Smooth muscle cell of the brain vasculature (primary cell): Measurements from ENCODE around the gene MLX.
"Not testable (repeated sequence)": the region's sequence is repeated elsewhere in the genome, so short reads cannot be mapped to it uniquely, and the experiment has no call there.

Source experiments
- DNase-seq: peaks from one replicate; pipeline ENCODE4 v3.0.0-alpha.2; 2012; ENCODE audit warnings: low read depth, low spot score

MLX gene

DNA sequence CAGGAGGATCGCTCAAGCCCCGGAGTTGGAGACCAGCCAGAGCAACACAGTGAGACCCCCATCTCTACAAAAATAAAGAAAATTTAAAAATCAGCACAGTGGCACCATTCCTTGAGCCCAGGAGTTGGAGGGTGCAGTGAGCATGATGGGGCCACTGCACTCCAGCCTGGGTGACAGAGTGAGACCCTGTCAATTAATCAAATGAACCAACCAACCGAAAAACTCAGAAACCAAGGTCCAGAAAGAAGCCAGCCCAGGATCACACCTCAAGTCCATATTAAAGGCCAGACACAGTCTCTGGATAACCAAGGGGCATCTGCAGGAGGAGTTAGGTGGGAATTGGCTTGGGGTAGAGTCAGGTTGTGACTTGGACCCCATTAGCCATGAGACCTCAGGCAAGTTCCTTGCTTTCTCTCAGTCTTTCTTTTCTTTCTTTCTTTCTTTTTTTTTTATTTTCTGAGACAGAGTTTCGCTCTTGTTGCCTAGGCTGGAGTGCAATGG, 11.7 kb upstream of the MLX start:
- DNase-seq: no peak

DNA sequence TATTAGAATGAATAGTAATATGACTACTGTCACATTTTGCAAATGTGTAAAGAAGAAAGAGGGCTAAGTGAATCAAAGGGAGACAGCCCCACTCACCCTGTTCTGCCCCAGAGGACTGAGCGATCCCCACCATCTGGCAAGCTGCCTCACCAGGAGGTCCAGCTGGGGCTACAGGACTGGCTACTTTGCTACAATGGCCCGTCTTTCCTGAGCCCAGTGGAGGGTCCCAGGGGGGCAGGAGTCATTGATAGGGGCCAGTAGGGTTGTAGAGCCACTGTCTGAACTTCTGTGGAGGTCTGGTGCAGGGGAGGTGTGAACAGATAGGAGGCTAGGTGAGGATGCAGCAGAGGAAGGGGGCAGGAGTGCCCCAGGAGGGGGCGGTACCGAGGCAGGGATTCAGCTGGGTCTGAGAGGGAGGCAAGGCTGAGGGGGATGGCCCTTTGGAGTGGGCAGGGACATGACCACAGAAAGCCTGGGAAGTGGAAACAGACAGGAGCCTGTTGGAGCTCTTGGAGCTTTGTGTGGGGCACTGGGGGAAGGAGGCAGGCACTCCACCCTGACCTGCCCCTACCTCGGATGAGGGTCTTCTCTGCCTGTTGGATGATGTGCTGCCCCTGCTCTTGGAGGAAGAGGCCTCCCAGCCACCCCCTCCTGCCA, 10.8 kb upstream of the MLX start:
- DNase-seq: not testable (repeated sequence)

DNA sequence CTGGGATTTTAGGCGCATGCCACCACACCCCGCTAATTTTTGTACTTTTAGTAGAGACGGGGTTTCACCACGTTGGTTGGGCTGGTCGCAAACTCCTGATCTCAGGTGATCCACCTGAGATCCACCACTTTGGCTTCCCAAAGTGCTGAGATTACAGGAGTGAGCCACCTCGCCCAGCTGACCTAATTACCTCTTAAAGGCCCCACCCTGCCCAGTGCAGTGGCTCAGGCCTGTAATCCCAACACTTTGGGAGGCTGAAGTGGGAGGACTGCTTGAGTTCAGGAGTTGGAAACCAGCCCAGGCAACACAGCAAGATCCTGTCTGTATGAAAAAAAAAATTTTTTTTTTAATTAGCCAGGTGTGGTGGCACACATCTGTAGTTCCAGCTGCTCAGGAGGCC, 7.8 kb upstream of the MLX start:
- no peak for DNase-seq

DNA sequence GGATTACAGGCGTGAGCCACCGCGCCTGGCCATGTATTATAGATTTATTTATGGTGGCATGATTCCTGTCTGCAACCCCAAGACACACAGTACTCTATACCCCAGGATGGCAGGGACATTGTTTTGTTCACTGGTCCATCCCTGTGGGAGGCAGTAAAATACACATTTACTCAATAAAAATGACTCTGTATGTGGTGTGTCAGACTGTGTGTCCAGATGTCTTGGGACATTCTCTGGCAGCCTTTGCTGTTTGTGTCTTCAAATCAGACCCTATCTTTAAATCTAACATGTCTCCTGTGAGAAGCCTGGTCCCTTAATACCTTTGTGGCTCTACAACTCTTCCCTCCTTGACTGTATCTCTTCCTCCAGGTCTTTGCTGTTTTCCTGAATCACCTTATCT, 6.7 kb upstream of the MLX start:
- no peak for DNase-seq

DNA sequence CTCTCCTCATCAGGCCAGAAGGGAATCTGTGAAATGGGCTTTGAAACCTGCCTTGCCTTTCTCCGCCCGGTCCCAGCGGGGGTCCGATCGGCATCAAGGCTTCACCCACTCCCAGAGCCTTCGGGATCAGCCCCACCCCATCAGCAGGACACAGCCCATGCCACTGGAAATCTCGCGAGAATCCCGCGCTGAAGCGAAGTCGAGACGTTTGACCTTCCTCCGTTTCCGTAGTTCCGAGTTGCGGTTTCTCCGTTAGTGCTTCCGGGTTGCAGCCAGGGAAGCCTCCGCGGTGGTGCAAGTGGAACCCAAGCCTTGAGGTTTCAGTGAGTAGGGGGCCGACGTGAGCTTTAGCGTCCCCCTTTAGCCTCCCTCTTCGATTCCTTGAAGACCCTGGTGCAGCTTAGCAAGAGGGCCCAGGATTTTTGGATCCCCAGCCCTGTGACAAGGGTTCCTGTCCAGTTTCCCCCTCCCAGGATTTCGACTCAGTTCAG, 5.0 kb upstream of the MLX start, which contains the start of gene COASY:
TSS of gene COASY (plus strand) at position 252 of the 491 bp plus-strand sequence. CDS start 475 bp downstream, outside the sequence.
- peak; percentile 95 for DNase-seq

DNA sequence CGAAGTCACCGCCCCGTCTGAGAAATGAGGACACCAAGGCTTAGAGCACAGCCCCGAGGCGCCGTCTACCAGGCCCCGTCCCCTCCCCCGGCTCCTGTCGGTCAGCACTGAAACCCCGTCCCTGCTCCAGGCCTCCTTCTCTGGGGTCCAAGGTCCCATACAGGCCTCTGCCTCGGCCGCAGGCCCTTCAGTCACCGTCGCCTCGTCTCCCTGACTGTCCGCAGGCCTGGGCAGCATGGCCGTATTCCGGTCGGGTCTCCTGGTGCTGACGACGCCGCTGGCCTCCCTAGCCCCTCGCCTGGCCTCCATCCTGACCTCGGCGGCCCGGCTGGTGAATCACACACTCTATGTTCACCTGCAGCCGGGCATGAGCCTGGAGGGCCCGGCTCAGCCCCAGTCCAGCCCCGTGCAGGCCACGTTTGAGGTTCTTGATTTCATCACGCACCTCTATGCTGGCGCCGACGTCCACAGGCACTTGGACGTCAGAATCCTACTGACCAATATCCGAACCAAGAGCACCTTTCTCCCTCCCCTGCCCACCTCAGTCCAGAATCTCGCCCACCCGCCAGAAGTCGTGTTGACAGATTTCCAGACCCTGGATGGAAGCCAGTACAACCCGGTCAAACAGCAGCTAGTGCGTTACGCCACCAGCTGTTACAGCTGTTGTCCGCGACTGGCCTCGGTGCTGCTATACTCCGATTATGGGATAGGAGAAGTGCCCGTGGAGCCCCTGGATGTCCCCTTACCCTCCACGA, 4.3 kb upstream of the MLX start:
- no peak for DNase-seq

DNA sequence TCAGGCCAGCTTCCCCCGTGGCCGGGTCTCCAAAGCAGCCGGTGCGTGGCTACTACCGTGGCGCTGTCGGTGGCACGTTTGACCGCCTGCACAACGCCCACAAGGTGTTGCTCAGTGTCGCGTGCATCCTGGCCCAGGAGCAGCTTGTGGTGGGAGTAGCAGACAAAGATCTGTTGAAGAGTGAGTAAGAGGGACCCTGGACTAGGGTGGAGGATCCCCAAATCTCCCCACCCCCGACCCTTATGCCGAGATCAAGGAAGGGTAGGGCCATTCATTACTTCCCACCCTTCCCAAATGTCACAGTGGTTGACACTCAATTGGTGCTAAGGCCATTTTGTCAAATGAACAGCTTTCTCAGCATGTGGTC, 3.8 kb upstream of the MLX start:
- DNase-seq: no peak

DNA sequence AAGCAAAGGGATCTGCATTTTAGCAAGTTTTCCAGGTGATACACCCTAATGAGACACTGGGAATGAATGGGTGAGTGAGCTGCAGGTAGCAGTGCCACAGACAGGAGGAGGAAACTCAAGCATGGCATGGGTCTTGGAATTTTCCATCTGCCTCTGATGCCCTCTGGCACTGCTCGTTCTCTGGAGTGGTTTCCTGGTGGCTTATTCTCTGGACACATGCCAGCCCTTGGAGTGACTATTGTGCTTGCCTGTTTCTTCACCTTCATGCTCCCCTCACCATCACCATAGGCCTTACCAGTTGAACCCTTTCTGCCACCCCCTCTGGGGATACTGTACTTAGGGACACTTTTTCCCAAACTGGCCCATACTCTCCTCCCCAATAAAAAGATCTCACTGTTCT, 3.4 kb upstream of the MLX start:
- DNase-seq: no peak

DNA sequence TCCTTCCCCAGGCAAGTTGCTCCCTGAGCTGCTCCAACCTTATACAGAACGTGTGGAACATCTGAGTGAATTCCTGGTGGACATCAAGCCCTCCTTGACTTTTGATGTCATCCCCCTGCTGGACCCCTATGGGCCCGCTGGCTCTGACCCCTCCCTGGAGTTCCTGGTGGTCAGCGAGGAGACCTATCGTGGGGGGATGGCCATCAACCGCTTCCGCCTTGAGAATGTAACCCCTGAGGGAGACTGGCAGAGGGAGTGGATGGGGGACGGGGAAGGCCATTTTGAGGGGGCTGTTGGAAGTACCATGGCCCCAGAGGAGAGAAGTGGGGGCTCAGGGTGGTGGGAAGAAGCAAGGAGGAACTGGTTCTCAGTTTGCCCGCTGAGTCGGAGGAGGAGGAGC, 3.0 kb upstream of the MLX start:
- DNase-seq: no peak

DNA sequence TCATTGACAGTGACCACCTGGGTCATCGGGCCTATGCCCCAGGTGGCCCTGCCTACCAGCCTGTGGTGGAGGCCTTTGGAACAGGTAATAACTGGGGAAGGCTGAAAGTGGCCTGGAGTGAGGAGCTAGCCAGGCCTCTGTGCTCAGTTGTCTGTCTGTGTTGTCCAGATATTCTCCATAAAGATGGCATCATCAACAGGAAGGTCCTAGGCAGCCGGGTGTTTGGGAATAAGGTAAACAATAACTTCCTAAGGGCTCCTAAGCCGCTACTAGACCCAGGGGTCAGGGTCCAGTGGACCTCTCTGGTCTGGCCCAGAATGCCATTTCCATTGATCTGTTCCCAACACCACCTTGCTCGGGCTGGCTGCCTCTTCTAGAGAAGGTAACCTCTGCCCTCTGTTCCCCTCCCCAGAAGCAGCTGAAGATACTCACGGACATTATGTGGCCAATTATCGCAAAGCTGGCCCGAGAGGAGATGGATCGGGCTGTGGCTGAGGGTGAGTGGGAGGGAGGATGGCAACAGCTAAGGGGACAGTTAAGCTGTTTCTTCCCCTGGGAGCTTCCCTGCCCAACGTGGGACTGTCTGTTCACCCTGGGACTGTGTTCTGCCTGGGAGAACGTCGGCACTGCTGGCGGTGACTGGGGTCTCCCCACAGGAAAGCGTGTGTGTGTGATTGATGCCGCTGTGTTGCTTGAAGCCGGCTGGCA, 1.9 kb upstream of the MLX start:
- DNase-seq: no peak

DNA sequence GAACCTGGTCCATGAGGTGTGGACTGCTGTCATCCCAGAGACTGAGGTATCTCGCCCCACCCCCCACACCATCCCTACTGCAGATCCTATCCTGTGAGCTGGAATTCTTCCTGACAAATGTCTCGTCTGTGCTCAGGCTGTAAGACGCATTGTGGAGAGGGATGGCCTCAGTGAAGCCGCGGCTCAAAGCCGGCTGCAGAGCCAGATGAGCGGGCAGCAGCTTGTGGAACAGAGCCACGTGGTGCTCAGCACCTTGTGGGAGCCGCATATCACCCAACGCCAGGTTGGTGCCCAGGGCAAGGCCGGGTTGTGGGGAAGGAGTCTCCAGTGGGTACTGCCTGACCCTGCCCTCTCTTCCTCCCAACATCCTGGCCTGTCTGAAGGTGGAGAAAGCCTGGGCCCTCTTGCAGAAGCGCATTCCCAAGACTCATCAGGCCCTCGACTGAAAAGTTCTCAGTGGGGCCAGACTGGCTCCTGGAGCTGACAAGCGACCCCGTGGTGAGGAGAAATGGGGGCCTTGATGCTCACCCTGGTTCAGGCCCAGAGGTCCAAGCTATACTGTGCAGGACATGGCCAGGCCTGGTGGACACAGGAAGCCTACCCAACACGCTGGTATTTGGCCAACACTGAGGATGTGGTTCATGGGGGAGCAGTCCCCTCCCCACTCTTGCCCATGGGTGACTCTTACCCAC, 1.2 kb upstream of the MLX start:
- DNase-seq: no peak

DNA sequence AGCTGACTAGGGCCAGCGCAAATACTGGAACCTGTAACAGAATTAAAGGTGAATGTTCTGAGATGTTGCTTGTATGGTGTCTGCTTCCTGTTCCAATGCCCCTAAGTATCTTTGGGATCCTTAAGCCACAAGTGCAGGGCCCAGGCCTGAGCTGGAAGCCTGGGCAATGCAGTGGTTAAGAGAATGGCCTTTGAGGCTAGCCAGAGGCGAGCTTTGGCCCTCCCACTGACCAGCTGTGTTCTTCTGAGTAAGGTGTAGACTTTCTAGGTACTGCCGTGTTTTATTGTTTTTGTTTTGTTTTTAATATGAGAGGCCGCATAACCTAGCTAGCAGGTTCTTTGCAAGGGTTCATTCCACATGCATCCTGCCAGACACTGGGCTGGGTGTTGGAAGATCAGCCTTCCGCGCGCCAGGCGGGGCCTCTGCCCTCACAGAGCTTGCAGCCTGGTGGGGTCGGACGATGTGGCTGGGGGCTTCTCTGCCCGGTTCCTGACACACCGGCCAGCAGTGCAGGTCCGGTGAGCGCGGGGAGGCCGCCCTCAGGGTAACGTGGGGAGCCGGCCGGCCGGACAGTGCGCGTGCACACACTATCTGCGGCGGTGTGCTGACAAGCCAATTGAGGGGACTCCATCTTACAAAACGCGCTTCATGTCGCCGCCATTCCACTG, 551 bp upstream of the MLX start:
- no peak for DNase-seq

DNA sequence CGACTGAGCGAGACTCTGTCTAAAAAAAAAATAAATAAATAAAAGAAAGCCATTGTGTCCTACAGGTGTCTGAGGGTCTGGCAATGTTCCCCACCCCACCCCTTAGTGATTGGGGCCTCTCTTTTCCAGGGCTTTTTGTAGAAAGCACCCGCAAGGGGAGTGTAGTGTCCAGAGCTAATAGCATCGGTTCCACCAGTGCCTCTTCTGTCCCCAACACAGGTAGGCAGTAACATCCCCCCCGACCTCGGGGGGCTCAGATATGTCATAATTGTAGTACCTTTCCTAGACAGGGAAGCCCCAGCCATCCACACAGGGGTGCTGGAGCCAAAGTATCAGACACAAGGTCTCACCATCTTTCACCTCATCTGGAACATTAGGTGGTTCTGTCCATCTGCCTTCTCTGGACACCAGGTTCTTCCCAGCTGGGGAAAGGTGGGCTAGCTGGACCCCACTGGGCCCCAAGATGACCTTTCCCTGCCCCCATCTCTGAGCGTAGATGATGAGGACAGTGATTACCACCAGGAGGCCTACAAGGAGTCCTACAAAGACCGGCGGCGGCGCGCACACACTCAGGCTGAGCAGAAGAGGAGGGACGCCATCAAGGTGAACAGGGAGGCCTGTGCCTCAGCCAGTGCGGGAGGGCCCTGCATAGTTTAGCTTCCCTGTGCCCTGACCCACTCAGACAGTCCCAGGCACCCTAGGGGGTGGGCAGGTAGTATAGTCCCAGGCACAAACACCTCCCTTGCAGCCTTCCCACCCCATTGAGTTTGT, 1.6 kb downstream of the MLX start:
- no peak for DNase-seq

DNA sequence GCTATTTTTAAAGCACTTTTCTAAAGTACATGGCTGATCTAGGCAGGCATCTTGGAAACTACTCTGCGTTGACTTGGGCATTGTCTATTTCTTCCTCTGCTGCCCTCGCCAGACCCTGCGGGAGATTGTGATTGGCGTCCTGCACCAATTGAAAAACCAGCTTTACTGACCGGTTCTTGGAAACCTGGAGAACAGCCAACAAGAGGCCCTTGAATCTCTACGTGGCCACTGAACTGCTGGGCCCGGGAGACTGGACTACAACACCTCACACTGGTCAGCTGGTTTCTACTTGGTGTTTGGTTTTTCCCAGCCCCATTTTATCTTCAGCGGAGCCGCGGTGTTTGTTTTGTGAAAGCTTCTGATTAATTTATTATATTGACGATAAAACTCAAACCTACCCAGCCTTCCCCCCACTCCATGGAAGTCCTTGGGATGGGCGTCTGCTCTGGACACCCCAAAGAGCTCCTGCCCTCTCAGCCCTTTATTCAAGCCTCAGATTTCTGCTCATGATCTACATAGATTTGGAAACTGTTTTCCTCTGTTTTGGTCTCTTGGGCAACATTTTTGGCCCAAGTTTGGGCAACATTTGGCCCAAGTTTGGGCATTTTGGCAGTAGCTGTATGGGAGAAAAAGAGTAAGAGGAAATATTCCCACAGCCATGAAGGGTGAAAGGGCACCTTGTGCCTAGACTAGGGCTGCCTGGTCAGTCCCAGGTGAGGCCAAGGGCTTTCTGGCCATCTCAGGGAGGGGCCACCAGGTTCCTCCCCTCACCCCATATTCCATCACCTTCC, 4.7 kb downstream of the MLX start:
- no peak for DNase-seq

DNA sequence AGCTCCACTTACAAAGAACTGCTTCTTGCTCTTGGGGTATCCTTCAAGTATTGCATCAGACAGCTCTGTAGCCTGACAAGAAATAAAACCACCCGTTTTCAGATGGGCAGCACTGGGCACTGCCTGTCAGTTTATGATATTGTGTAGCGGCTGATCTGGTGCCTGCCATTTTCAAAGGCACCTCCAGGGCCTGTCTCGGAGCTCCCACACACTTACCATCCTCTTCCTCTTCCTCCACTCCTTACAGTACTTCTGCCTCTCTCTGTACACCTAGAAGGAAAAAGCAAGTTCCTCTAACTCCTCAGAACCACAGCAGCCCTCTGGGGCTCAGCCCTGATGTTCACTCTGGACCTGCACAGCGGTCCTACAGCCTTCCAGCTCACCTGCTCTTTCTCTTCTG, 6.2 kb downstream of the MLX start:
- DNase-seq: no peak

DNA sequence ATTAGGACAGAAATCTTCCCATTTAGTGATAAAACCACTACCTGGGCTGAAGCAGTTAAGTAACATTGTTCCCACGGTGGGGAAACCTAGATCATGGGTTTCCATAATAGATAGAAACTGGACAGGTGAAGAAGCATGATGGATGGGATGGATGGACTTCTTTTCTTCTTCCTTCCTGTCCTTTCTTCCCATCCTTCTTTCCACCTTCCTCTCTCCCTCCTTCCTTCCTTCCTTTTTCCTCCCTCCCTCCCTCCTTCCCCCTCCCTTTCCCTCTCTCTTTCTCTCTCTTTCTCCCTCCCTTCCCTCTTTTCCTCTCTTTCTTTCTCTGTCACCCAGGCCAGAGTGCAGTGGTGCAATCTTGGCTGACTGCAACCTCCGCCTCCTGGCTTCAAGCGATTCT, 7.6 kb downstream of the MLX start:
- DNase-seq: no peak

DNA sequence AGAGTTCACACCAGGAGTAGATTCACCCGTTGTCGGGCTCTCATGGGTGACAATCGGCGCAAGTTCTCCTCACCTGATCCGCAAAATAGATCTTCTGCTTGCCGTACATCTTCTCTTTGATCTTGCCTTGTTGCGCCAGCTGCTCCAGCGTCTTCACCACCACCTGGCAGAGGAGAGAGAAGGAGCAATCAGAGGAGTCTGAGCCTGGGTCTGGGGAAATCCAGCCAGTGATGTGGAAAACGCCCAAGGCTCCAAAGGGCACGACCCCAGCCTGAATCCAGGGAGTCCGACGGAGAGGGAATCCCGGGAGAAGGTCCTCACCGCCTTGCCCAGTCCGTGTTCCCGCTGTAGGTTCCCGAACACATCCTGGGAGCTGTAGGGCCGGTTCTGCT, 10.2 kb downstream of the MLX start:
- no peak for DNase-seq

DNA sequence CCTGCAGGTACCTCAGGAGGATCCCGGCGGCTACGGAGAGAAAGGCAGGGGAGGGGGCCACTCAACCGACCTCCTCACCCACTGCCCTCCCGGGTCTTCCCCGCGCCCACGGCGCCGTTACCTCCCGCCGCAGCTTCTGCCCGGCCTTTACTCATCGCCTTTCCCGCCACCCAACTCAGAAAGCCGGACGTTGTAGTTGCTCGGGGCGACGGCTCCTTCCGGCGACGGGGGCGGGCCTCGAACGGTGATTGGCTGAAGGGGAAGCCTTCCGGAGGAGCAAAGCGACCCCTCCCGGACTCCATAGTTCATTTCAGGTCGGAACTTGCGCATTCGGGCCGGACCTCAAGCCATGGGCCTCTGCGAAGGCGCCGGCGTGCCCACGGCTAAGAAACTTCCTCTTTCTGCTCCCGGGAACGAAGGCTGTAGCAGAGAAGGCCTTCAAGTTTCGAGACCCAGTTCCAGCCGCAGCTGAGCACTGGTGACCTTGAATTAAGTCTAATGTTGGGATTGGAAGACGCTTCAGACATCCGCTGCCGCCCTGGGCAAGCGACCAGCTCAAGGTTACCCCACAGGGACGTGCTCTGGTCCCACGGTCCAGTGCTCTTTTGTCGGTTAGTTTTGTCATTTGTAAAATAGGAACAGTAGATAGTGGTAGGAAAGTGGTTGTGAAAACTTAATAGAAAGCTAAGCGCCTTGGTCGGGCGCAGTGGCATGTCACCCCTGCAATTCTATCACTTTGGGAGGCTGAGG, 10.8 kb downstream of the MLX start, which contains the start of gene PSMC3IP:
TSS of gene PSMC3IP (minus strand) at position 198 of the 750 bp plus-strand sequence. CDS start at position 155, 43 bp downstream.
- peak; percentile 83 for DNase-seq
